ENCODE results near the gene TLR1.
"Not testable (repeated sequence)": the region's sequence is repeated elsewhere in the genome, so short reads cannot be mapped to it uniquely, and the experiment has no call there.

Gene TLR1

DNA sequence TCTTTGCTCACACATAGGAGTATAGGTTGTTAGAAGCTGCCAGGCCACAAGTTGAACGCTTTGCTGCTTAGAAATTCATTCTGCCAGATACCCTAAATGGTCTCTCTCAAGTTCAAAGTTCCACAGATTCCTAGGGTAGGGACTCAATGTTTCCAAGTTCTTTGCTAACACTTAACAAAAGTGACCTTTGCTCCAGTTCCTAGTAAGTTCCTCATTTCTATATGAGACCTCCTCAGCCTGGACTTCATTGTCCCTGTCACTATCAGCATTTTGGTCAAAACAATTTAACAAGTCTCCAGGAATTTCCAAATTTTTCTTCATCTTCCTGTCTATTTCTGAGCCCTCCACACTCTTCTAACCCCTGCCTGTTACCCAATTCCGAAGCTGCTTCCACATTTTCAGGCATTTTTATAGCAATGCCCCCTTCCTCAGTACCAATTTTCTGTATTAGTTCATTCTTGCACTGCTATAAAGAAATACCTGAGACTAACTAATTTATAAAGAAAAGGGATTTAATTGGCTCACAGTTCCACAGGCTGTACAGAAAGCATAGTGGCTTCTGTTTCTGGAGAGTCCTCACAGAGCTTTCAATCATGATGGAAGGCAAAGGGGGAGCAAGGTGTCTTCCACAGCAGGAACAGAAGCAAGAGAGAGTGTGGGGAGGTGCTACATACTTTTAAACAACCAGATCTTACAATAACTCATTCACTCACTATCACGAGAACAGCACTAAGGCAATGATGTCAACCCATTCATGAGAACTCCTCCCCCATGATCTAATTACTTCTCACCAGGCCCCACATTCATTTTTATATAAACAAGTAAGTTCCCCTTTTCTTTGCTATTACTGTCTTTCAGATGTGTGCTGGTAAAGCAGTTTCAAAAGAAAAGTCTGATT lies 11.5 kb upstream of the TLR1 start:
- Histone ChIP-seq H3K4me3 (replicated peaks; ENCODE audit: low read depth, low read length) (no peak overlapping the region), H3K36me3 (ENCODE audit: control insufficient read depth, insufficient read depth, low read length) (peaks cover 2% of the 10 kb centered on the region; the same call in 1 of the 2 replicates), H3K27me3 (replicated peaks; ENCODE audit: control insufficient read depth, insufficient read depth, low read length) (no peaks in the 10 kb centered on the region)
- TF ChIP-seq, protein P1, sequence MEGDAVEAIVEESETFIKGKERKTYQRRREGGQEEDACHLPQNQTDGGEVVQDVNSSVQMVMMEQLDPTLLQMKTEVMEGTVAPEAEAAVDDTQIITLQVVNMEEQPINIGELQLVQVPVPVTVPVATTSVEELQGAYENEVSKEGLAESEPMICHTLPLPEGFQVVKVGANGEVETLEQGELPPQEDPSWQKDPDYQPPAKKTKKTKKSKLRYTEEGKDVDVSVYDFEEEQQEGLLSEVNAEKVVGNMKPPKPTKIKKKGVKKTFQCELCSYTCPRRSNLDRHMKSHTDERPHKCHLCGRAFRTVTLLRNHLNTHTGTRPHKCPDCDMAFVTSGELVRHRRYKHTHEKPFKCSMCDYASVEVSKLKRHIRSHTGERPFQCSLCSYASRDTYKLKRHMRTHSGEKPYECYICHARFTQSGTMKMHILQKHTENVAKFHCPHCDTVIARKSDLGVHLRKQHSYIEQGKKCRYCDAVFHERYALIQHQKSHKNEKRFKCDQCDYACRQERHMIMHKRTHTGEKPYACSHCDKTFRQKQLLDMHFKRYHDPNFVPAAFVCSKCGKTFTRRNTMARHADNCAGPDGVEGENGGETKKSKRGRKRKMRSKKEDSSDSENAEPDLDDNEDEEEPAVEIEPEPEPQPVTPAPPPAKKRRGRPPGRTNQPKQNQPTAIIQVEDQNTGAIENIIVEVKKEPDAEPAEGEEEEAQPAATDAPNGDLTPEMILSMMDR (IDR thresholded peaks at IDR 0.05; ENCODE audit: insufficient read depth, low read length, poor library complexity, severe bottlenecking) = no peak
- peak; percentile 58 for DNase-seq (ENCODE audit: extremely low read depth, insufficient read length)

DNA sequence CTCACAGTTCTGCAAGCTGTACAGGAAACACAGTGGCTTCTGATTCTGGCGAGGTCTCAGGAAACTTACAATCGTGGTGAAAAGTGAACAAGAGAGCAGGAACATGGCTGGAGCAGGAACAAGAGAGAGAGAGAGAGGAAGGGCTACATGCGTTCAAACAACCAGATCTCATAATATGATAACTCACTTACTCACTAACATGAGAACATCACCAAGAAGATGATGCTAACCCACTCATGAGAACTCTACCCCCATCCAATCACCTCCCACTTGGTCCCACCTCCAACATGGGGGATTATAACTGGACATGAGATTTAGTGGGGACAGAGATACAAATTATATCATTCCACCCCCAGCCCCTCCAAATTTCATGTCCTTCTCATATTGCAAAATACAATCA lies 9.8 kb upstream of the TLR1 start:
- Histone ChIP-seq H3K36me3 (ENCODE audit: control insufficient read depth, insufficient read depth, low read length) (peaks cover 2% of the 10 kb centered on the region; the same call in 1 of the 2 replicates), H3K27me3 (replicated peaks; ENCODE audit: control insufficient read depth, insufficient read depth, low read length) (no peaks in the 10 kb centered on the region), H3K4me3 (replicated peaks; ENCODE audit: low read depth, low read length) (no peak overlapping the region)
- no peak for DNase-seq (ENCODE audit: extremely low read depth, insufficient read length)
- TF ChIP-seq, protein P1 (IDR thresholded peaks at IDR 0.05; ENCODE audit: insufficient read depth, low read length, poor library complexity, severe bottlenecking) = no peak

DNA sequence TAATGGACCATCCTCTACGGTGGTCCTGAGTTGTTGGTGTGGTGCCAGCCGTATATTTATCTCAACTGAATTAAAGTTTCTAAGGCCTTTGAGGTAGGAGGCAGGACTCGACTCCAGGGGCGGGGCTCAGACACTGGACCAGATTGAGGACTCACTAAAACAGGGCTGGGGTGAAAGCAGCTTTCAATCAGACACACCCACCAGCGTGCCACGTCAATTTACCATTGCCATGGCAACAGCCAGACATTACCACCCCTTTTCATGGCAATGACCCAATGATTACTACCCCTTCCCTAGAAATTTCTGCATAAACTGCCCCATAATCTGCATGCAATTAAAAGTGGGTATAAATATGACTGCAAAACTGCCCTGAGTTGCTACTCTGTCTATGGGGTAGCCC lies 6.7 kb upstream of the TLR1 start:
- H3K27me3 ChIP-seq (replicated peaks; ENCODE audit: control insufficient read depth, insufficient read depth, low read length) = no peaks in the 10 kb centered on the region
- TF ChIP-seq, protein P1 (IDR thresholded peaks at IDR 0.05; ENCODE audit: insufficient read depth, low read length, poor library complexity, severe bottlenecking) = no peak
- peaks cover 2% of the 10 kb centered on the region; the same call in 1 of the 2 replicates for H3K36me3 ChIP-seq (ENCODE audit: control insufficient read depth, insufficient read depth, low read length)
- DNase-seq (ENCODE audit: extremely low read depth, insufficient read length) = no peak
- H3K4me3 ChIP-seq (replicated peaks; ENCODE audit: low read depth, low read length) = no peak overlapping the region

DNA sequence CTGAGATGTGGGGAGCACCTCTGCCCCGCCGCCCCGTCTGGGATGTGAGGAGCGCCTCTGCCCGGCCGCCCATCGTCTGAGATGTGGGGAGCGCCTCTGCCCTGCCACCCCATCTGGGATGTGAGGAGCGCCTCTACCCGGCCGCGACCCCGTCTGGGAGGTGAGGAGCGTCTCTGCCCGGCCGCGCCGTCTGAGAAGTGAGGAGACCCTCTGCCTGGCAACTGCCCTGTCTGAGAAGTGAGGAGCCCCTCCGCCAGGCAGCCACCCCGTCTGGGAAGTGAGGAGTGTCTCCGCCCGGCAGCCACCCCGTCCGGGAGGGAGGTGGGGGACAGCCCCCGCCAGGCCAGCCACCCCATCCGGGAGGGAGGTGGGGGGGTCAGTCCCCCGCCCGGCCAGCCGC lies 2.9 kb upstream of the TLR1 start:
- H3K36me3 ChIP-seq (ENCODE audit: control insufficient read depth, insufficient read depth, low read length); DNase-seq (ENCODE audit: extremely low read depth, insufficient read length); H3K4me3 ChIP-seq (replicated peaks; ENCODE audit: low read depth, low read length); H3K27me3 ChIP-seq (replicated peaks; ENCODE audit: control insufficient read depth, insufficient read depth, low read length): not testable (repeated sequence)

DNA sequence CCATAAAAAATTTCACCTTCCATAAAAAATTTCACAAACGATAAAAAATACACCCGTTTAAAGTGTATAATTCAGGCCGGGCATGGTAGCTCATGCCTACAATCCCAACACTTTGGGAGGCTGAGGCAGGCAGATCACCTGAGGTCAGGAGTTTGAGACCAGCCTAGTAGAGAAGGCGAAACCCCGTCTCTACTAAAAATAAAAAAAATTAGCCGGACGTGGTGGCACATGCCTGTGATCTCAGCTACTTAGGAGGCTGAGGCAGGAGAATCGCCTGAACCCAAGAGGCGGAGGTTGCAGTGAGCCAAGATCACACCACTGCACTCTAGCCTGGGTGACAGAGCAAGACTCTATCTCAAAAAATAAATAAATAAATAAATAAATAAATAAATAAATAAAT lies 1.7 kb upstream of the TLR1 start:
- DNase-seq (ENCODE audit: extremely low read depth, insufficient read length); H3K36me3 ChIP-seq (ENCODE audit: control insufficient read depth, insufficient read depth, low read length); H3K4me3 ChIP-seq (replicated peaks; ENCODE audit: low read depth, low read length); H3K27me3 ChIP-seq (replicated peaks; ENCODE audit: control insufficient read depth, insufficient read depth, low read length): not testable (repeated sequence)

DNA sequence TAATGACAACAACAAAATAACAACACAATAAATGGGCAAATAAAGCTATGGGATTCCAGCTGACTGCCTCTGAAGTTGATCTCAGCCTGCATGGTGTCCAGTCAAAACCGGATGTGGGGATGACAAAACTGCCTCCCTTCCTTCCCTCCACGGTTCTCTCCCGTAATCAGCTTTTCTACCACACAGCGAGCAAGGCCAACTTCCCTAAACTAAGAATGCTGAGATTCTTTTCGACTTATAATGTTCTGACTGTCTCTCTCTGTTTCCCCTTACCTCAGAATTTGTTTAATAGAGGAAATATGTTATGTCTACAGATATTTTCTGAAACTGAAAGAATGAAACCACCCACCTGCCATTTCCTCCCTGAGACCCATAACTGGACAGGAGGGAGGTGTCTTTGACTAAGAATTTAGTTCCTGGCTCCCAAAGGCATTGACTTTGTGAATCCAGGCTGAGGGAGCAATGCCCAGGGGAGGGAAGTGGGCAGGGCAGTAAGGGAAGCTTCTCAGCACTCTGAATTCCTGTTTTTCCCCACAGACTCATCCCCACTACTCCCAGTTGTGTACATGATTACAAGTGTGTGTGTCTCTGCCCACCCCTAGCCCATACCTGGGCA lies 1.0 kb upstream of the TLR1 start:
- Histone ChIP-seq H3K27me3 (replicated peaks; ENCODE audit: control insufficient read depth, insufficient read depth, low read length) (no peaks in the 10 kb centered on the region), H3K4me3 (replicated peaks; ENCODE audit: low read depth, low read length) (peak overlapping the region; percentile 54), H3K36me3 (ENCODE audit: control insufficient read depth, insufficient read depth, low read length) (peaks cover 1% of the 10 kb centered on the region)
- TF ChIP-seq, protein P1 (IDR thresholded peaks at IDR 0.05; ENCODE audit: insufficient read depth, low read length, poor library complexity, severe bottlenecking) = no peak
- peak; percentile 88 for DNase-seq (ENCODE audit: extremely low read depth, insufficient read length)
